Heart left ventricle (tissue), 16 donors: ENCODE data around the gene PLBD2. TPM values are rescaled to one million over a fixed set of nuclear protein-coding genes. Genes with fewer than 3 reads are reported as not detected.

Experiments used
- ATAC-seq, 4 donors: fragments of 200-7000 bp; cut with Tn5 transposase; one replicate each; pipeline ENCODE4 v1.9.1; 2020 to 2022; ENCODE audit warnings: moderate library complexity in 4 of 4, mild to moderate bottlenecking in 3 of 4, moderate number of reproducible peaks in 1 of 4
- DNase-seq, 5 donors: peaks; one replicate each; pipeline ENCODE4 v3.0.0-alpha.2; 2020
- H3K27ac ChIP-seq, 12 donors: fragments of 200-600 bp; sonication (generic) in 4 of 12; one replicate each; pipeline versions ENCODE4 v1.5.0 to v1.8.0; 2016 to 2022; ENCODE audit warnings: mild to moderate bottlenecking in 2 of 12
- H3K27me3 ChIP-seq, 9 donors: fragments of 200-600 bp; sonication (generic) in 2 of 9; one replicate each; pipeline versions ENCODE4 v1.5.1 to v1.8.0; 2016 to 2022; ENCODE audit warnings: mild to moderate bottlenecking in 3 of 9
- H3K36me3 ChIP-seq, 9 donors: fragments of 200-600 bp; sonication (generic) in 2 of 9; one replicate each; pipeline versions ENCODE4 v1.5.0 to v1.8.0; 2018 to 2022; ENCODE audit warnings: mild to moderate bottlenecking in 2 of 9
- H3K4me1 ChIP-seq, 12 donors: fragments of 200-600 bp; sonication (generic) in 4 of 12; one replicate each; pipeline versions ENCODE4 v1.5.0 to v1.8.0; 2016 to 2022; ENCODE audit warnings: mild to moderate bottlenecking in 3 of 12
- H3K4me3 ChIP-seq, 12 donors: fragments of 200-600 bp; sonication (generic) in 4 of 12; one replicate each; pipeline versions ENCODE4 v1.5.0 to v1.8.0; 2017 to 2022; ENCODE audit warnings: mild to moderate bottlenecking in 9 of 12, moderate library complexity in 4 of 12
- H3K9me3 ChIP-seq, 12 donors: fragments of 200-600 bp; sonication (generic) in 4 of 12; one replicate each; pipeline versions ENCODE4 v1.5.0 to v1.8.0; 2016 to 2022; ENCODE audit warnings: mild to moderate bottlenecking in 1 of 12
- CTCF ChIP-seq, 12 donors: fragments of 200-600 bp; sonication (generic) in 4 of 12; IDR thresholded peaks; one replicate each; pipeline versions ENCODE4 v1.5.0 to v1.8.0; 2018 to 2022; ENCODE audit warnings: antibody characterized with exemption in 12 of 12, mild to moderate bottlenecking in 5 of 12
- POLR2A ChIP-seq, 2 donors: fragments of 450-650 bp; IDR thresholded peaks; one replicate each; pipeline ENCODE4 v1.6.1; 2017; ENCODE audit warnings: antibody characterized with exemption in 2 of 2, mild to moderate bottlenecking in 2 of 2, moderate library complexity in 2 of 2
- WGBS, 4 donors: extraction: QIAGEN DNeasy Blood & Tissue Kit in 2 of 4; methylation state at CpG; one replicate each; pipeline versions ENCODE4 v1.1.5 to v1.1.7; 2013 to 2018; 5-methylcytosine and 5-hydroxymethylcytosine counted together
- intact Hi-C, 10 donors: fragments of 100-400 bp; cut with DNase I; formaldehyde crosslinking; loops; one replicate each; pipeline versions ENCODE4 v1.11.1 to v1.14.2; 2022
- polyA plus RNA-seq, 2 donors: library from polyadenylated mRNA; stranded (reverse); fragments of 200-250 nt; gene quantifications; one replicate each; pipeline ENCODE4 v1.2.3, GENCODE V29; 2013
- total RNA-seq, 9 donors: library from RNA; depleted of rRNA in 2 of 9; stranded (reverse); fragments of >200 nt in 2 of 9; fragmentation: NEBNext Ultra II Directional in 3 of 9; extraction: Animal tissue kit (Norgen Biotek cat#: 25700) in 3 of 9; gene quantifications; one replicate each; pipeline versions ENCODE4 v1.1.0 to v1.2.4, GENCODE V29; 2016 to 2023
- donor health status: ischemic (EF 13 %, LVEDD 7.1; RV severe dilation, severe dysfunction).
- donor health status: healthy with polysubstance abuse.
- donor health status: DM: no; HTN: yes; CAD: no.
- donor health status: DM: no; HTN: no; CAD: no.
- donor health status: ischemic (EF 25% LVEDD 6.9; RV normal size, moderate dysfunction).
- donor health status: ischemic (EF 25% LVEDD 5.7; RV mildly dilated, moderate dysfunction).
- donor health status: healthy.
- donor health status: DM: yes; HTN: yes; CAD: no.
- donor health status: ischemic (EF 35%, LVEDD 5.7; RV mildly dilated, moderate dysfunction).
- donor health status: nonischemic (EF 11% LVEDD 7.7; RV severe dilation, severe dysfunction).
- donor health status: DM: yes; HTN: yes; CAD: no.
- donor health status: PGD.
- donor health status: ischemic (EF 29% LVEDD 5.4; RV normal size, mild dysfunction).
- donor health status: nonischemic (EF 23%, LVEDD 6.1; RV moderate dilation, normal function).

The PLBD2 gene
- total and polyA plus RNA-seq, 11 donors, result 15.6 to 66.6 (median 31.8) TPM

GRCh38 chr12:113401066-113402000 is 42.9 kb downstream of the PLBD2 start:
- no peaks in the 10 kb centered on the region for H3K9me3 ChIP-seq
- TF ChIP-seq POLR2A (IDR thresholded peaks at IDR 0.05) (no peak), CTCF (IDR thresholded peaks at IDR 0.05) (no peak)
- intact Hi-C loops, result no loop called here
- DNase-seq (no peak), ATAC-seq (no peak)
- H3K27ac ChIP-seq, result no peak overlapping the region
- no peaks in the 10 kb centered on the region for H3K36me3 ChIP-seq
- no peak overlapping the region for H3K4me3 ChIP-seq
- H3K27me3 ChIP-seq, result peaks cover 0 to 10% (median 0%) of the 10 kb centered on the region in 9 donors
- H3K4me1 ChIP-seq, result peaks cover 0 to 15% (median 0%) of the 10 kb centered on the region in 12 donors
- WGBS, 4 donors, result 74 to 77% (median 75%) methylated on average over 11 to 13 of the region's 13 CpGs

- no peak for ATAC-seq
- no peaks in the 10 kb centered on the region for H3K9me3 ChIP-seq
- H3K27ac ChIP-seq, result no peak overlapping the region
- 92 to 95% (median 93%) methylated on average over 18 to 23 of the region's 23 CpGs for WGBS, 4 donors
- H3K27me3 ChIP-seq, result peaks cover 0 to 10% (median 0%) of the 10 kb centered on the region in 9 donors
- intact Hi-C loops, result no loop called here
- H3K4me3 ChIP-seq, result peak overlapping the region in 1 of 12 donors; percentile 40
- no peaks in the 10 kb centered on the region for H3K36me3 ChIP-seq
- no peak for DNase-seq
- H3K4me1 ChIP-seq, result peaks cover 0 to 18% (median 0%) of the 10 kb centered on the region in 12 donors
- no peak for TF ChIP-seq CTCF (IDR thresholded peaks at IDR 0.05)
- no peak for TF ChIP-seq POLR2A (IDR thresholded peaks at IDR 0.05)
These were observed 44.3 kb downstream of the PLBD2 start for GRCh38 chr12:113402586-113403260.

- Histone ChIP-seq H3K27ac (peak within 1 kb of the TSS in 1 of 12 donors; percentile 46), H3K27me3 (peaks cover 0 to 10% (median 0%) of the 10 kb centered on the region in 9 donors), H3K36me3 (no peaks in the 10 kb centered on the region), H3K4me1 (peaks cover 0 to 25% (median 0%) of the 10 kb centered on the region in 12 donors), H3K4me3 (peak within 1 kb of the TSS in 7 of 12 donors; percentile 6 to 40 (median 24)), H3K9me3 (no peaks in the 10 kb centered on the region)
- 28 to 40% (median 33%) methylated on average over 12 to 14 of the region's 14 CpGs for WGBS, 4 donors
- TF ChIP-seq CTCF (IDR thresholded peaks at IDR 0.05) (no peak), POLR2A (IDR thresholded peaks at IDR 0.05) (no peak)
- DNase-seq, result peak; percentile 66 to 76 (median 70)
- peak in 3 of 4 donors; percentile 74 to 87 (median 75) for ATAC-seq
- intact Hi-C loops, result no loop called here
These were observed 45.3 kb downstream of the PLBD2 start, which contains the start of gene SDS for GRCh38 chr12:113403435-113404415. Gene SDS, minus strand, starts transcription at chr12:113403887. Its CDS starts 4,179 bp downstream, at chr12:113399708.
